CD14-positive monocyte (primary cell): Measurements from ENCODE around the gene INTS14. TPM values are rescaled to one million over a fixed set of nuclear protein-coding genes. Genes with fewer than 3 reads are reported as not detected.

Experiments used
- DNase-seq, 3 donors: peaks; one replicate each; pipeline ENCODE4 v3.0.0-alpha.2; 2011 to 2022
- H2AFZ ChIP-seq: 2 replicates; pipeline ENCODE4 v1.6.0; 2012; ENCODE audit warnings: mild to moderate bottlenecking, low read depth, low read length, inconsistent platforms; ENCODE audit not compliant: insufficient read depth, poor library complexity, severe bottlenecking
- H3K27ac ChIP-seq, 2 donors: 1 replicate in 1 of 2; 2 replicates in 1 of 2; pipeline ENCODE4 v1.5.1; 2012 to 2013; ENCODE audit warnings: low read length in 2 of 2, control low read depth in 1 of 2, inconsistent platforms in 1 of 2, low read depth in 1 of 2, mild to moderate bottlenecking in 1 of 2
- H3K27me3 ChIP-seq, 2 donors: one replicate each; pipeline versions ENCODE4 v1.6.0 to v1.6.1; 2011 to 2013; ENCODE audit warnings: low read length in 2 of 2; ENCODE audit not compliant: control insufficient read depth in 2 of 2, insufficient read depth in 2 of 2
- H3K36me3 ChIP-seq, 2 donors: replicated peaks in 1 of 2; 1 replicate in 1 of 2; 2 replicates in 1 of 2; pipeline versions ENCODE4 v1.5.1 to v1.6.1; 2012 to 2013; ENCODE audit warnings: low read length in 2 of 2, control low read depth in 1 of 2, inconsistent platforms in 1 of 2, mild to moderate bottlenecking in 1 of 2; ENCODE audit not compliant: insufficient read depth in 2 of 2, control insufficient read depth in 1 of 2
- H3K4me1 ChIP-seq, 2 donors: 1 replicate in 1 of 2; 2 replicates in 1 of 2; pipeline versions ENCODE4 v1.5.1 to v1.6.1; 2012 to 2013; ENCODE audit warnings: low read length in 2 of 2, control low read depth in 1 of 2, inconsistent platforms in 1 of 2, mild to moderate bottlenecking in 1 of 2, moderate library complexity in 1 of 2; ENCODE audit not compliant: insufficient read depth in 2 of 2, control insufficient read depth in 1 of 2
- H3K4me2 ChIP-seq: replicated peaks from 2 replicates; pipeline ENCODE3; 2012; ENCODE audit warnings: low read length, moderate library complexity, mild to moderate bottlenecking; ENCODE audit not compliant: poor library complexity, severe bottlenecking; ENCODE audit errors: extremely low read depth
- H3K4me3 ChIP-seq, 3 experiments: fragments of 200-600 bp in 1 of 3; sonication (generic) in 1 of 3; replicated peaks in 1 of 3; 1 replicate in 2 of 3; 2 replicates in 1 of 3; pipeline ENCODE4 v1.5.1; 2011 to 2013; ENCODE audit warnings: low read length in 3 of 3, mild to moderate bottlenecking in 3 of 3, control low read depth in 2 of 3, low read depth in 2 of 3, inconsistent platforms in 1 of 3, moderate library complexity in 1 of 3
- H3K79me2 ChIP-seq: 2 replicates; pipeline ENCODE4 v1.6.0; 2012; ENCODE audit warnings: mild to moderate bottlenecking, control low read depth, inconsistent platforms, low read length, moderate library complexity; ENCODE audit not compliant: insufficient read depth
- H3K9ac ChIP-seq: 2 replicates; pipeline ENCODE4 v1.6.0; 2017; ENCODE audit warnings: low read length, mild to moderate bottlenecking; ENCODE audit not compliant: insufficient read depth, poor library complexity, severe bottlenecking
- H3K9me3 ChIP-seq, 2 donors: replicated peaks in 1 of 2; 1 replicate in 1 of 2; 2 replicates in 1 of 2; pipeline versions ENCODE4 v1.5.1 to v1.6.1; 2012 to 2013; ENCODE audit warnings: low read length in 2 of 2, control low read depth in 1 of 2; ENCODE audit not compliant: control insufficient read depth in 1 of 2, insufficient read depth in 1 of 2
- H4K20me1 ChIP-seq: 2 replicates; pipeline ENCODE4 v1.6.0; 2012; ENCODE audit warnings: mild to moderate bottlenecking, low read length, control low read depth, moderate library complexity; ENCODE audit not compliant: insufficient read depth
- H3K27ac Mint-ChIP-seq, 7 donors: one replicate each; pipeline ENCODE4 v1.8.0; 2020; ENCODE audit warnings: mild to moderate bottlenecking in 7 of 7, mixed read lengths in 7 of 7, moderate library complexity in 6 of 7, inconsistent platforms in 2 of 7
- H3K27me3 Mint-ChIP-seq, 3 donors: one replicate each; pipeline ENCODE4 v1.8.0; 2021 to 2022; ENCODE audit warnings: low read depth in 3 of 3, mild to moderate bottlenecking in 3 of 3, mixed read lengths in 3 of 3, moderate library complexity in 3 of 3, inconsistent platforms in 1 of 3
- H3K36me3 Mint-ChIP-seq, 2 donors: one replicate each; pipeline ENCODE4 v1.8.0; 2020; ENCODE audit warnings: mixed read lengths in 2 of 2, inconsistent platforms in 1 of 2, mild to moderate bottlenecking in 1 of 2
- H3K4me1 Mint-ChIP-seq: one replicate; pipeline ENCODE4 v1.8.0; 2020; ENCODE audit warnings: mild to moderate bottlenecking, mixed read lengths
- H3K4me3 Mint-ChIP-seq, 2 donors: one replicate each; pipeline ENCODE4 v1.8.0; 2020; ENCODE audit warnings: mild to moderate bottlenecking in 2 of 2, mixed read lengths in 2 of 2, moderate library complexity in 1 of 2
- H3K9me3 Mint-ChIP-seq, 7 donors: one replicate each; pipeline ENCODE4 v1.8.0; 2020 to 2022; ENCODE audit warnings: mixed read lengths in 7 of 7, mild to moderate bottlenecking in 6 of 7, moderate library complexity in 6 of 7, inconsistent platforms in 2 of 7
- CTCF ChIP-seq: fragments of 200-600 bp; IDR thresholded peaks from one replicate; pipeline ENCODE4 v1.8.0; 2022; ENCODE audit warnings: antibody characterized with exemption, mild to moderate bottlenecking
- WGBS: methylation state at CpG from one replicate; pipeline ENCODE4 v1.1.5; 2013; ENCODE audit warnings: missing lambda C conversion rate; ENCODE audit not compliant: insufficient coverage; 5-methylcytosine and 5-hydroxymethylcytosine counted together
- intact Hi-C, 2 donors: fragments of 100-400 bp; cut with micrococcal nuclease; formaldehyde crosslinking; loops; one replicate each; pipeline versions ENCODE4 v1.15.0 to v1.15.1; 2023
- polyA minus RNA-seq: library from RNA; depleted of rRNA, polyadenylated mRNA; stranded (reverse); fragments of >200 nt; gene quantifications from 2 replicates; pipeline ENCODE4 v1.2.3, GENCODE V29; 2012
- polyA plus RNA-seq, 3 donors: library from polyadenylated mRNA; depleted of rRNA in 1 of 3; unstranded in 2 of 3; stranded (reverse) in 1 of 3; fragments of 300-500 nt in 2 of 3; fragments of >200 nt in 1 of 3; fragmentation: Illumina TruSeq in 2 of 3; gene quantifications; 1 replicate in 2 of 3; 2 replicates in 1 of 3; pipeline ENCODE4 v1.2.3, GENCODE V29; 2012 to 2021
- total RNA-seq, 12 experiments: library from RNA in 1 of 12; stranded (reverse) in 1 of 12; fragments of 120-200 nt in 1 of 12; gene quantifications; one replicate each; pipeline ENCODE4 v1.2.4 and lab custom pipeline; 2013 to 2026; ENCODE audit warnings: mixed read lengths in 6 of 12, inconsistent platforms in 1 of 12

The INTS14 gene
- 13.9 TPM for total RNA-seq (2013)
- polyA plus RNA-seq (10 to 100 TPM; 10.1 to 20.3 (median 12.0) TPM), polyA minus RNA-seq (7.9 and 11.5 TPM in 2 replicates), total RNA-seq (lab: John Stamatoyannopoulos, UW) (8.6 to 23.1 (median 19.9) reads per million in 11 experiments)

- Histone ChIP-seq H3K79me2 (peaks cover 44% of the 10 kb centered on the region), H3K9me3 (no peaks in the 10 kb centered on the region), H3K4me2 (peak within 1 kb of the TSS; percentile 82), H3K4me1 (peaks cover 17 to 20% of the 10 kb centered on the region in 2 donors), H3K36me3 (peaks cover 0 to 10% of the 10 kb centered on the region in 2 donors), H3K27ac (peak within 1 kb of the TSS; percentile 70 to 92), H3K9ac (peak within 1 kb of the TSS; percentile 91), H2AFZ (peak within 1 kb of the TSS; percentile 88), H3K27me3 (no peaks in the 10 kb centered on the region), H4K20me1 (no peaks in the 10 kb centered on the region), H3K4me3 (peak within 1 kb of the TSS; percentile 69 to 90 (median 74))
- intact Hi-C loops = no loop called here
- DNase-seq = peak; percentile 88 to 92 (median 91)
- H3K9me3 Mint-ChIP-seq = no peaks in the 10 kb centered on the region
- H3K4me3 Mint-ChIP-seq = peak within 1 kb of the TSS; percentile 97 to 99
- peaks cover 25% of the 10 kb centered on the region for H3K4me1 Mint-ChIP-seq
- peaks cover 0 to 4% of the 10 kb centered on the region in 2 donors for H3K36me3 Mint-ChIP-seq
- H3K27ac Mint-ChIP-seq = peak within 1 kb of the TSS; percentile 93 to 96 (median 95)
- TF ChIP-seq CTCF = peak; percentile 60
- peaks cover 0 to 1% (median 0%) of the 10 kb centered on the region in 3 donors for H3K27me3 Mint-ChIP-seq
- WGBS = under 1% methylated on average over 64 of the region's 64 CpGs
Observed at GRCh38 chr15:65610871-65611718, at the start of gene INTS14. Gene INTS14, minus strand, starts transcription at chr15:65611131. Its CDS starts 3,751 bp downstream, at chr15:65607380.

GRCh38 chr15:65659502-65660052 lies 48.6 kb upstream of the INTS14 start:
- no peaks in the 10 kb centered on the region for H3K27me3 ChIP-seq
- Mint-ChIP-seq H3K27me3 (no peaks in the 10 kb centered on the region), H3K4me1 (no peaks in the 10 kb centered on the region), H3K36me3 (peaks cover 65 to 85% of the 10 kb centered on the region in 2 donors), H3K9me3 (no peaks in the 10 kb centered on the region), H3K27ac (no peak overlapping the region), H3K4me3 (no peak overlapping the region)
- H3K27ac ChIP-seq = peak overlapping the region in 1 of 2 donors; percentile 4
- no peak overlapping the region for H3K9ac ChIP-seq
- no peak for TF ChIP-seq CTCF
- no peak for DNase-seq
- no peaks in the 10 kb centered on the region for H4K20me1 ChIP-seq
- no peak overlapping the region for H3K4me2 ChIP-seq
- H2AFZ ChIP-seq = no peak overlapping the region
- H3K79me2 ChIP-seq = no peaks in the 10 kb centered on the region
- H3K9me3 ChIP-seq = no peaks in the 10 kb centered on the region
- peaks cover 86 to 96% of the 10 kb centered on the region in 2 donors for H3K36me3 ChIP-seq
- no peak overlapping the region for H3K4me3 ChIP-seq
- H3K4me1 ChIP-seq = no peaks in the 10 kb centered on the region
- no CpG with 5 or more reads among the region's 4 CpGs for WGBS
- intact Hi-C loops = loop anchor here in 1 of 2 donors (10.0 kb wide), 1 partner anchor 185 kb away; no protein-coding TSS in a partner anchor
